ENCODE measurements around the gene LSMEM2.

- TF ChIP-seq CTCF (IDR thresholded peaks at IDR 0.05) (no peak), POLR2AphosphoS5 (IDR thresholded peaks at IDR 0.05) (no peak)
These were observed 3.5 kb upstream of the LSMEM2 start for GRCh38 chr3:50275141-50275995.
